Liver (tissue), 9 donors: ENCODE data around the gene RALB. TPM values are rescaled to one million over a fixed set of nuclear protein-coding genes. Genes with fewer than 3 reads are reported as not detected.

Source experiments
- DNase-seq: peaks from one replicate; pipeline ENCODE4 v3.0.0-alpha.2; 2017; ENCODE audit warnings: low spot score
- H3K27ac ChIP-seq, 2 donors: one replicate each; pipeline ENCODE4 v1.7.0; 2013; ENCODE audit warnings: inconsistent platforms in 2 of 2, low read length in 2 of 2, control low read depth in 1 of 2, low read depth in 1 of 2, mild to moderate bottlenecking in 1 of 2
- H3K27me3 ChIP-seq, 4 donors: one replicate each; pipeline versions ENCODE4 v1.6.1 to v1.7.0; 2013; ENCODE audit warnings: low read length in 3 of 4, inconsistent platforms in 1 of 4, mild to moderate bottlenecking in 1 of 4, moderate library complexity in 1 of 4; ENCODE audit not compliant: control insufficient read depth in 4 of 4, insufficient read depth in 4 of 4
- H3K36me3 ChIP-seq, 4 donors: one replicate each; pipeline versions ENCODE4 v1.6.1 to v1.7.0; 2013; ENCODE audit warnings: low read length in 3 of 4, mild to moderate bottlenecking in 3 of 4, low read depth in 1 of 4, moderate library complexity in 1 of 4; ENCODE audit not compliant: control insufficient read depth in 4 of 4, insufficient read depth in 3 of 4
- H3K4me1 ChIP-seq, 4 donors: one replicate each; pipeline versions ENCODE4 v1.6.1 to v1.7.0; 2013; ENCODE audit warnings: low read length in 3 of 4, mild to moderate bottlenecking in 3 of 4, moderate library complexity in 1 of 4; ENCODE audit not compliant: control insufficient read depth in 4 of 4, insufficient read depth in 4 of 4
- H3K4me3 ChIP-seq, 3 donors: one replicate each; pipeline versions ENCODE4 v1.6.1 to v1.7.0; 2013; ENCODE audit warnings: low read length in 3 of 3, control low read depth in 1 of 3, low read depth in 1 of 3, mild to moderate bottlenecking in 1 of 3
- H3K9ac ChIP-seq, 2 donors: one replicate each; pipeline ENCODE4 v1.7.0; 2013; ENCODE audit warnings: low read length in 2 of 2, mild to moderate bottlenecking in 2 of 2, moderate library complexity in 2 of 2, control low read depth in 1 of 2, low read depth in 1 of 2
- H3K9me3 ChIP-seq, 4 donors: one replicate each; pipeline versions ENCODE4 v1.6.1 to v1.7.0; 2013; ENCODE audit warnings: low read length in 3 of 4; ENCODE audit not compliant: control insufficient read depth in 4 of 4
- FOXA1 ChIP-seq: IDR thresholded peaks from 2 replicates; pipeline ENCODE4 v1.6.1; 2016; ENCODE audit warnings: antibody characterized with exemption
- GABPA ChIP-seq, 2 donors: IDR thresholded peaks in 1 of 2; conservative IDR thresholded peaks in 1 of 2; 2 replicates each; pipeline ENCODE4 v1.6.1; 2016; ENCODE audit warnings: antibody characterized with exemption in 2 of 2, mild to moderate bottlenecking in 1 of 2, moderate library complexity in 1 of 2
- HNF4A ChIP-seq, 2 donors: conservative IDR thresholded peaks; 2 replicates each; pipeline ENCODE4 v1.6.1; 2016; ENCODE audit warnings: antibody characterized with exemption in 2 of 2, mild to moderate bottlenecking in 2 of 2
- HNF4G ChIP-seq: IDR thresholded peaks from 2 replicates; pipeline ENCODE4 v1.6.1; 2016; ENCODE audit warnings: antibody characterized with exemption
- JUND ChIP-seq, 2 donors: IDR thresholded peaks; 2 replicates each; pipeline ENCODE4 v1.6.1; 2016; ENCODE audit warnings: antibody characterized with exemption in 2 of 2
- NR2F2 ChIP-seq: IDR thresholded peaks from 2 replicates; pipeline ENCODE4 v1.6.1; 2016; ENCODE audit warnings: antibody characterized with exemption
- RAD21 ChIP-seq, 2 donors: IDR thresholded peaks; 2 replicates each; pipeline ENCODE4 v1.6.1; 2016; ENCODE audit warnings: antibody characterized with exemption in 2 of 2, mild to moderate bottlenecking in 2 of 2
- RXRA ChIP-seq, 2 donors: IDR thresholded peaks; 2 replicates each; pipeline ENCODE4 v1.6.1; 2017 to 2018; ENCODE audit warnings: antibody characterized with exemption in 2 of 2, mild to moderate bottlenecking in 1 of 2
- SP1 ChIP-seq: IDR thresholded peaks from 2 replicates; pipeline ENCODE4 v1.6.1; 2018; ENCODE audit warnings: antibody characterized with exemption, mild to moderate bottlenecking
- TAF1 ChIP-seq: conservative IDR thresholded peaks from 2 replicates; pipeline ENCODE4 v1.6.1; 2016; ENCODE audit warnings: antibody characterized with exemption, mild to moderate bottlenecking
- YY1 ChIP-seq: IDR thresholded peaks from 2 replicates; pipeline ENCODE4 v1.6.1; 2016; ENCODE audit warnings: antibody characterized with exemption, mild to moderate bottlenecking
- WGBS: extraction: QIAGEN DNeasy Blood & Tissue Kit; methylation state at CpG from one replicate; pipeline ENCODE4 v1.1.7; 2013; 5-methylcytosine and 5-hydroxymethylcytosine counted together
- polyA plus RNA-seq, 2 donors: library from polyadenylated mRNA; stranded (reverse) in 1 of 2; unstranded in 1 of 2; fragments of 200-250 nt in 1 of 2; fragments of >200 nt in 1 of 2; fragmentation: Nextera tagmentation in 1 of 2; extraction: Ambion mirVana in 1 of 2; gene quantifications; one replicate each; pipeline versions ENCODE4 v1.2.1 to v1.2.3, GENCODE V29; 2013 to 2015
- total RNA-seq, 2 donors: library from RNA; depleted of rRNA; stranded (reverse); fragments of >200 nt; gene quantifications; one replicate each; pipeline ENCODE4 v1.2.3, GENCODE V29; 2014
- TF ChIP-seq, protein P1 (sequence below): IDR thresholded peaks from 2 replicates; pipeline ENCODE4 v1.6.1; 2016; ENCODE audit warnings: antibody characterized with exemption, mild to moderate bottlenecking
- TF ChIP-seq, protein P2 (sequence below): IDR thresholded peaks from 2 replicates; pipeline ENCODE4 v1.6.1; 2016; ENCODE audit warnings: antibody characterized with exemption
- TF ChIP-seq, protein P3 (sequence below): fragments of 150-350 bp; IDR thresholded peaks from 2 replicates; pipeline ENCODE4 v1.5.1; 2017; ENCODE audit warnings: improper control_type of control experiment, low read depth, low read length; ENCODE audit not compliant: missing input control
- donor health status: healthy.
- donor health status: healthy.
- donor health status: healthy.
- donor health status: healthy.
- donor health status: healthy.

RALB gene
- total and polyA plus RNA-seq, 4 donors: 11.1 to 26.4 (median 20.1) TPM

DNA sequence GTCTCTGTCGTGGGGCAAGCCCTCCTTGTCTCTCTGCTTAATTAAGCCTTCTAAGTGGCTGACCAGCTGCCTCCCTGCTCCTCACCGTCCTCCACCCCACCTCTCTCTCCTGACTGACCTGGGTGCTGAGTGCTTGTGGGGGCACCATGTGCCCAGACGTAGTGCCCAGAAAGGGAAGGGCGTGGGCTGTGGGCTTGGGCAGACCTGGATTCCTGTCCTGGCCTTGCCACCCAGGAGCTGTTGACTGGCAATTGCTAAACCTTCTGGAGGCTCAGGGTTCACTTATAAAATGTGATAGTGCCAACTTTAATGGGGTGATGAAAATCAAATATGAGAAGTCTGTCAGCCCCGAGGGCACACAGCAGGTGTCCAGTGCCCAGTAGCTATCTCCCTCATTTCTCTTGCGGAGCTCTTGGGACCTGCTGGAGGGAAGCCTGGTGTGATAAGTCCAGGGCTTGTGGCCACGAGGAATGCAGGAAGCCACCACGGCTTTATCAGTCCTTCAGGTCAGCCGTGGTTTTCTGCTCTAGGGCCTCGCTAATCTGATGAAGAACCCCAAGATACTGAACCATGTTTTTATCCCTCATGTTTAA lies 71.3 kb downstream of the RALB start (continued):
- TF ChIP-seq, protein P1, sequence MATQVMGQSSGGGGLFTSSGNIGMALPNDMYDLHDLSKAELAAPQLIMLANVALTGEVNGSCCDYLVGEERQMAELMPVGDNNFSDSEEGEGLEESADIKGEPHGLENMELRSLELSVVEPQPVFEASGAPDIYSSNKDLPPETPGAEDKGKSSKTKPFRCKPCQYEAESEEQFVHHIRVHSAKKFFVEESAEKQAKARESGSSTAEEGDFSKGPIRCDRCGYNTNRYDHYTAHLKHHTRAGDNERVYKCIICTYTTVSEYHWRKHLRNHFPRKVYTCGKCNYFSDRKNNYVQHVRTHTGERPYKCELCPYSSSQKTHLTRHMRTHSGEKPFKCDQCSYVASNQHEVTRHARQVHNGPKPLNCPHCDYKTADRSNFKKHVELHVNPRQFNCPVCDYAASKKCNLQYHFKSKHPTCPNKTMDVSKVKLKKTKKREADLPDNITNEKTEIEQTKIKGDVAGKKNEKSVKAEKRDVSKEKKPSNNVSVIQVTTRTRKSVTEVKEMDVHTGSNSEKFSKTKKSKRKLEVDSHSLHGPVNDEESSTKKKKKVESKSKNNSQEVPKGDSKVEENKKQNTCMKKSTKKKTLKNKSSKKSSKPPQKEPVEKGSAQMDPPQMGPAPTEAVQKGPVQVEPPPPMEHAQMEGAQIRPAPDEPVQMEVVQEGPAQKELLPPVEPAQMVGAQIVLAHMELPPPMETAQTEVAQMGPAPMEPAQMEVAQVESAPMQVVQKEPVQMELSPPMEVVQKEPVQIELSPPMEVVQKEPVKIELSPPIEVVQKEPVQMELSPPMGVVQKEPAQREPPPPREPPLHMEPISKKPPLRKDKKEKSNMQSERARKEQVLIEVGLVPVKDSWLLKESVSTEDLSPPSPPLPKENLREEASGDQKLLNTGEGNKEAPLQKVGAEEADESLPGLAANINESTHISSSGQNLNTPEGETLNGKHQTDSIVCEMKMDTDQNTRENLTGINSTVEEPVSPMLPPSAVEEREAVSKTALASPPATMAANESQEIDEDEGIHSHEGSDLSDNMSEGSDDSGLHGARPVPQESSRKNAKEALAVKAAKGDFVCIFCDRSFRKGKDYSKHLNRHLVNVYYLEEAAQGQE: no peak
- TF ChIP-seq GABPA (IDR thresholded peaks at IDR 0.05 in 1 of 2, conservative IDR thresholded peaks at IDR 0.05 in 1 of 2) (no peak), RAD21 (IDR thresholded peaks at IDR 0.05) (no peak), TAF1 (no peak), FOXA1 (no peak)

DNA sequence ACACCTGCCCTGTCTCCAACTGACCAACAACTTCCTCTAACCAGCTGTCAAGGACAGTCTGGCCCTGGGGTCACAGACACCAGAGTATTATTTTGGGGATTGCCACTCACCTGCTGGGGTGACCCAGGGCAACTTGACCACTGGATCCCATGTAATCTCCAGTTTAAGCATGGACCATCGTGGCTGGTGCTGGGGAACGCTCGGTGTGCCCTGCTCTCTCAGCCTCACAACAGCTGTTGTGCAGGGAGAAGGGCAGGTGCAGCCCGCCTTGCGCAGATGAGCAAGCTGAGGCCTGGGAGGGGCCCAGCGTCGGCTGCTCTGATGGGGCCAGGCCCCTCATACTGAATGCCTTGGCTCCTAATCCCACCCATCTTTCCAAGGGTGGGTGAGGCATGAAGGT lies 72.3 kb downstream of the RALB start:
- H3K9ac ChIP-seq: no peak overlapping the region
- H3K36me3 ChIP-seq: no peaks in the 10 kb centered on the region
- no peaks in the 10 kb centered on the region for H3K9me3 ChIP-seq
- 94% methylated on average over 7 of the region's 7 CpGs for WGBS
- H3K27ac ChIP-seq: no peak overlapping the region
- DNase-seq: no peak
- no peaks in the 10 kb centered on the region for H3K27me3 ChIP-seq
- TF ChIP-seq, protein P2, sequence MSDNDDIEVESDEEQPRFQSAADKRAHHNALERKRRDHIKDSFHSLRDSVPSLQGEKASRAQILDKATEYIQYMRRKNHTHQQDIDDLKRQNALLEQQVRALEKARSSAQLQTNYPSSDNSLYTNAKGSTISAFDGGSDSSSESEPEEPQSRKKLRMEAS: no peak
- TF ChIP-seq HNF4G: no peak
- TF ChIP-seq RAD21 (IDR thresholded peaks at IDR 0.05): no peak
- TF ChIP-seq TAF1: no peak
- no peak for TF ChIP-seq HNF4A (conservative IDR thresholded peaks at IDR 0.05)
- no peak for TF ChIP-seq JUND (IDR thresholded peaks at IDR 0.05)
- H3K4me1 ChIP-seq: peaks cover 0 to 13% (median 12%) of the 10 kb centered on the region in 4 donors
- H3K4me3 ChIP-seq: no peak overlapping the region

DNA sequence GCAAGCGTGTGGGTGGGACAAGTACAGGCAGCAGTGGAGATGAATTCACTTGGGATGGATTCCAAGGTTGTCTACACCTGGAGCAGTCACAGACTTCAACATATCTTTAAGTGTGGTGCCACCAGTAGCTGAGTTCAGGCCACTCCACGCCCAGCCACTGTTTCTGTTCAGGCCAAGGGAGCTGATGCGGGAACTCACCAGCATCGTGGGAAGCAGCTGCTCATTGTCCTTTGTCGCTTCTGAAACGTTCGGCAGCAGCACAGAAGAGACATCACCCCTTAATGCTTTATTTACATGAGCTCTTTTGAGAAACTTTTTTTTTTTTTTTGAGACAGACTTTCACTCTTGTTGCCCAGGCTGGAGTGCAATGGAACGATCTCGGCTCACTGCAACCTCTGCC lies 73.4 kb downstream of the RALB start:
- 88% methylated on average over 9 of the region's 9 CpGs for WGBS
- peaks cover 0 to 13% (median 12%) of the 10 kb centered on the region in 4 donors for H3K4me1 ChIP-seq
- no peaks in the 10 kb centered on the region for H3K9me3 ChIP-seq
- H3K9ac ChIP-seq: no peak overlapping the region
- H3K27me3 ChIP-seq: no peaks in the 10 kb centered on the region
- no peak for DNase-seq
- TF ChIP-seq HNF4A (conservative IDR thresholded peaks at IDR 0.05): no peak
- TF ChIP-seq FOXA1: no peak
- TF ChIP-seq, protein P2: no peak
- no peak for TF ChIP-seq NR2F2
- no peak for TF ChIP-seq YY1
- TF ChIP-seq GABPA (IDR thresholded peaks at IDR 0.05 in 1 of 2, conservative IDR thresholded peaks at IDR 0.05 in 1 of 2): no peak
- no peak for TF ChIP-seq SP1
- no peak for TF ChIP-seq RXRA (IDR thresholded peaks at IDR 0.05)
- TF ChIP-seq JUND (IDR thresholded peaks at IDR 0.05): no peak
- no peak for TF ChIP-seq HNF4G
- TF ChIP-seq, protein P3, sequence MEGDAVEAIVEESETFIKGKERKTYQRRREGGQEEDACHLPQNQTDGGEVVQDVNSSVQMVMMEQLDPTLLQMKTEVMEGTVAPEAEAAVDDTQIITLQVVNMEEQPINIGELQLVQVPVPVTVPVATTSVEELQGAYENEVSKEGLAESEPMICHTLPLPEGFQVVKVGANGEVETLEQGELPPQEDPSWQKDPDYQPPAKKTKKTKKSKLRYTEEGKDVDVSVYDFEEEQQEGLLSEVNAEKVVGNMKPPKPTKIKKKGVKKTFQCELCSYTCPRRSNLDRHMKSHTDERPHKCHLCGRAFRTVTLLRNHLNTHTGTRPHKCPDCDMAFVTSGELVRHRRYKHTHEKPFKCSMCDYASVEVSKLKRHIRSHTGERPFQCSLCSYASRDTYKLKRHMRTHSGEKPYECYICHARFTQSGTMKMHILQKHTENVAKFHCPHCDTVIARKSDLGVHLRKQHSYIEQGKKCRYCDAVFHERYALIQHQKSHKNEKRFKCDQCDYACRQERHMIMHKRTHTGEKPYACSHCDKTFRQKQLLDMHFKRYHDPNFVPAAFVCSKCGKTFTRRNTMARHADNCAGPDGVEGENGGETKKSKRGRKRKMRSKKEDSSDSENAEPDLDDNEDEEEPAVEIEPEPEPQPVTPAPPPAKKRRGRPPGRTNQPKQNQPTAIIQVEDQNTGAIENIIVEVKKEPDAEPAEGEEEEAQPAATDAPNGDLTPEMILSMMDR: no peak
- H3K4me3 ChIP-seq: no peak overlapping the region
- H3K36me3 ChIP-seq: no peaks in the 10 kb centered on the region
- H3K27ac ChIP-seq: no peak overlapping the region
